HepG2 (cell line): ENCODE measurements around the gene SREK1. TPM values are rescaled to one million over a fixed set of nuclear protein-coding genes. Genes with fewer than 3 reads are reported as not detected.

Experiments used
- CC2D1A ChIP-seq: sonication (generic); formaldehyde crosslinking; IDR thresholded peaks from 2 replicates; pipeline ENCODE4 v1.8.1; 2023; ENCODE audit warnings: mild to moderate bottlenecking, missing genetic modification reagents
- HDAC6 ChIP-seq: fragments of 200-600 bp; sonication (generic); IDR thresholded peaks from 2 replicates; pipeline ENCODE4 v1.7.0; 2017; ENCODE audit warnings: mild to moderate bottlenecking, antibody characterized with exemption, low read length, low read depth
- PITX1 ChIP-seq: sonication (generic); formaldehyde crosslinking; IDR thresholded peaks from 2 replicates; pipeline ENCODE4 v1.5.1; 2020; ENCODE audit warnings: mild to moderate bottlenecking, missing genetic modification reagents
- TARDBP ChIP-seq: sonication (generic); formaldehyde crosslinking; IDR thresholded peaks from 2 replicates; pipeline ENCODE4 v1.8.0; 2022; ENCODE audit warnings: mild to moderate bottlenecking, missing genetic modification reagents
- THYN1 ChIP-seq: sonication (generic); formaldehyde crosslinking; IDR thresholded peaks from 2 replicates; pipeline ENCODE4 v1.8.1; 2023; ENCODE audit warnings: low read depth, mild to moderate bottlenecking, moderate library complexity, missing genetic modification reagents, borderline replicate concordance
- ZNF264 ChIP-seq: sonication (generic); formaldehyde crosslinking; IDR thresholded peaks from 2 replicates; pipeline ENCODE4 v1.4.0; 2020; ENCODE audit warnings: missing genetic modification reagents
- ZNF383 ChIP-seq: sonication (generic); formaldehyde crosslinking; IDR thresholded peaks from 2 replicates; pipeline ENCODE4 v1.4.0; 2020; ENCODE audit warnings: missing genetic modification reagents, mild to moderate bottlenecking, borderline replicate concordance
- ZNF652 ChIP-seq: IDR thresholded peaks from 2 replicates; pipeline ENCODE4 v1.6.1; 2016; ENCODE audit warnings: low read depth, borderline replicate concordance
- ZNF816 ChIP-seq: sonication (generic); formaldehyde crosslinking; IDR thresholded peaks from 2 replicates; pipeline ENCODE4 v1.8.0; 2022; ENCODE audit warnings: missing genetic modification reagents, mild to moderate bottlenecking, borderline replicate concordance
- polyA plus RNA-seq, 8 experiments: library from polyadenylated mRNA; depleted of rRNA in 3 of 8; stranded (reverse) in 7 of 8; unstranded in 1 of 8; fragments of >200 nt; fragmentation: Illumina TruSeq in 4 of 8; extraction: Trizol in 4 of 8; gene quantifications; 2 replicates each; pipeline versions ENCODE4 v1.2.1 to v1.2.3, GENCODE V29; 2011 to 2016; ENCODE audit warnings: low read depth in 4 of 8, missing spikeins in 1 of 8, mixed read lengths in 1 of 8; ENCODE audit not compliant: insufficient read depth in 1 of 8
- total RNA-seq, 5 experiments: library from RNA; depleted of rRNA; stranded (reverse); fragments of >200 nt; fragmentation: Illumina TruSeq; extraction: Trizol; gene quantifications; 2 replicates each; pipeline ENCODE4 v1.2.3, GENCODE V29; 2016; ENCODE audit warnings: low read depth in 1 of 5
- TF ChIP-seq, protein P1 (sequence below): IDR thresholded peaks from 2 replicates; pipeline ENCODE4 v1.6.1; 2018; ENCODE audit warnings: missing genetic modification reagents
- TF ChIP-seq, protein P2 (sequence below): sonication (generic); formaldehyde crosslinking; IDR thresholded peaks from 2 replicates; pipeline ENCODE4 v1.4.0; 2020; ENCODE audit warnings: missing genetic modification reagents, borderline replicate concordance
- TF ChIP-seq, protein P3 (sequence below), 2 experiments: sonication (generic) in 1 of 2; formaldehyde crosslinking in 1 of 2; IDR thresholded peaks; 2 replicates each; pipeline versions ENCODE4 v1.5.1 to v1.6.1; 2011 to 2020; ENCODE audit warnings: borderline replicate concordance in 1 of 2, low read depth in 1 of 2, low read length in 1 of 2, mild to moderate bottlenecking in 1 of 2, missing genetic modification reagents in 1 of 2, moderate library complexity in 1 of 2
- TF ChIP-seq, protein P4 (sequence below): sonication (generic); formaldehyde crosslinking; conservative IDR thresholded peaks from 2 replicates; pipeline ENCODE4 v1.4.0; 2020; ENCODE audit warnings: missing genetic modification reagents
- TF ChIP-seq, protein P5 (sequence below): sonication (generic); formaldehyde crosslinking; IDR thresholded peaks from 2 replicates; pipeline ENCODE4 v1.4.0; 2020; ENCODE audit warnings: mild to moderate bottlenecking, missing genetic modification reagents
- TF ChIP-seq, protein P6 (sequence below): IDR thresholded peaks from 2 replicates; pipeline ENCODE4 v1.6.1; 2018; ENCODE audit warnings: missing genetic modification reagents, mild to moderate bottlenecking, missing compliant biosample characterization
- TF ChIP-seq, protein P7 (sequence below): sonication (generic); formaldehyde crosslinking; IDR thresholded peaks from 2 replicates; pipeline ENCODE4 v1.5.0; 2020; ENCODE audit warnings: missing genetic modification reagents

SREK1 gene
- total and polyA plus RNA-seq, 2 of the 13 experiments (the other 11 are each of a cell fraction or from before 2014, with no cell fraction given) = 60.6 to 90.9 TPM

DNA sequence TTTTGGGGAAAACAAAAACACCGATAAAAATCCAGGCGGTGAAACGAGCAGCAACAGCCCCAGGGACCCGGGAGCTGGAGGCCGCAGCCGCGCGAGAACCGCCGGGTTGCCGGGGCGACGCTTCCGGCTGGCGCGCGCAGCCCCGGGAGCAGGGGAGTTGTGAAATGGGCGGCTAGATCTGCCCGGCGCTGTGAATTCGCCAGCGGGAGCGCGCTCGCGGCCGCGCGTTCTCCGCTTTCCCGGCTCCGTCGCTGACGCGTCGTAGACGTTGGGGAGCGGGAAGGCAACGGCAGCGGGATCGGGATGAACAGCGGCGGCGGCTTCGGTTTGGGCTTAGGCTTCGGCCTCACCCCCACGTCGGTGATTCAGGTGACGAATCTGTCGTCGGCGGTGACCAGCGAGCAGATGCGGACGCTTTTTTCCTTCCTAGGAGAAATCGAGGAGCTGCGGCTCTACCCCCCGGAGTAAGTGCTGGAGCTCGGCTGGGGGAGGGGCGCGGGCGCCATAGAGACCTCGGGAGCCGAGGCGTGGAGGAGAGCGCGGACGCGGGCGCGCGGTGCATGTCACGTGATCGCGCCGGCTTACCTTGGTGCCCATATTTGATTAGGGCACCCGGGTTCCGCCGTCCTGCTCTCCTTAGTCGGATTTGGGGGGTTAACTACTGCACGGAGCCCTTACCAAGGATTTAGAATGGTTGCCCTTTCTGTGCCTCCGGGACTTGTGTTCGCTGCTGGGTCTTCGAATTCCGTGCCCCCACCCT lies at the start of gene SREK1 (continued):
- TF ChIP-seq, protein P1, sequence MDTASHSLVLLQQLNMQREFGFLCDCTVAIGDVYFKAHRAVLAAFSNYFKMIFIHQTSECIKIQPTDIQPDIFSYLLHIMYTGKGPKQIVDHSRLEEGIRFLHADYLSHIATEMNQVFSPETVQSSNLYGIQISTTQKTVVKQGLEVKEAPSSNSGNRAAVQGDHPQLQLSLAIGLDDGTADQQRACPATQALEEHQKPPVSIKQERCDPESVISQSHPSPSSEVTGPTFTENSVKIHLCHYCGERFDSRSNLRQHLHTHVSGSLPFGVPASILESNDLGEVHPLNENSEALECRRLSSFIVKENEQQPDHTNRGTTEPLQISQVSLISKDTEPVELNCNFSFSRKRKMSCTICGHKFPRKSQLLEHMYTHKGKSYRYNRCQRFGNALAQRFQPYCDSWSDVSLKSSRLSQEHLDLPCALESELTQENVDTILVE (CRISPR knock-in tag) = peak; percentile 56
- TF ChIP-seq ZNF816 (CRISPR knock-in tag) (peak; percentile 98), TARDBP (CRISPR knock-in tag) (0 out of 2 replicates have a peak, but pooled peaks have one; percentile 17), THYN1 (CRISPR knock-in tag) (peak; percentile 76; the same call in 1 of the 2 replicates), CC2D1A (CRISPR knock-in tag) (no peak), ZNF264 (peak; percentile 75), ZNF383 (CRISPR knock-in tag) (no peak), HDAC6 (no peak), PITX1 (CRISPR knock-in tag) (no peak), ZNF652 (CRISPR knock-in tag) (0 out of 2 replicates have a peak, but pooled peaks have one; percentile 1)
- TF ChIP-seq, protein P2, sequence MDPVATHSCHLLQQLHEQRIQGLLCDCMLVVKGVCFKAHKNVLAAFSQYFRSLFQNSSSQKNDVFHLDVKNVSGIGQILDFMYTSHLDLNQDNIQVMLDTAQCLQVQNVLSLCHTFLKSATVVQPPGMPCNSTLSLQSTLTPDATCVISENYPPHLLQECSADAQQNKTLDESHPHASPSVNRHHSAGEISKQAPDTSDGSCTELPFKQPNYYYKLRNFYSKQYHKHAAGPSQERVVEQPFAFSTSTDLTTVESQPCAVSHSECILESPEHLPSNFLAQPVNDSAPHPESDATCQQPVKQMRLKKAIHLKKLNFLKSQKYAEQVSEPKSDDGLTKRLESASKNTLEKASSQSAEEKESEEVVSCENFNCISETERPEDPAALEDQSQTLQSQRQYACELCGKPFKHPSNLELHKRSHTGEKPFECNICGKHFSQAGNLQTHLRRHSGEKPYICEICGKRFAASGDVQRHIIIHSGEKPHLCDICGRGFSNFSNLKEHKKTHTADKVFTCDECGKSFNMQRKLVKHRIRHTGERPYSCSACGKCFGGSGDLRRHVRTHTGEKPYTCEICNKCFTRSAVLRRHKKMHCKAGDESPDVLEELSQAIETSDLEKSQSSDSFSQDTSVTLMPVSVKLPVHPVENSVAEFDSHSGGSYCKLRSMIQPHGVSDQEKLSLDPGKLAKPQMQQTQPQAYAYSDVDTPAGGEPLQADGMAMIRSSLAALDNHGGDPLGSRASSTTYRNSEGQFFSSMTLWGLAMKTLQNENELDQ (CRISPR knock-in tag) = no peak
- TF ChIP-seq, protein P3, sequence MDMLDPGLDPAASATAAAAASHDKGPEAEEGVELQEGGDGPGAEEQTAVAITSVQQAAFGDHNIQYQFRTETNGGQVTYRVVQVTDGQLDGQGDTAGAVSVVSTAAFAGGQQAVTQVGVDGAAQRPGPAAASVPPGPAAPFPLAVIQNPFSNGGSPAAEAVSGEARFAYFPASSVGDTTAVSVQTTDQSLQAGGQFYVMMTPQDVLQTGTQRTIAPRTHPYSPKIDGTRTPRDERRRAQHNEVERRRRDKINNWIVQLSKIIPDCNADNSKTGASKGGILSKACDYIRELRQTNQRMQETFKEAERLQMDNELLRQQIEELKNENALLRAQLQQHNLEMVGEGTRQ (IDR thresholded peaks at IDR 0.05; ENCODE audit: low read depth, low read length) = peak; percentile 93
- TF ChIP-seq, protein P3 (CRISPR knock-in tag; IDR thresholded peaks at IDR 0.05; ENCODE audit: borderline replicate concordance) = peak; percentile 95; the same call in 1 of the 2 replicates
- TF ChIP-seq, protein P4, sequence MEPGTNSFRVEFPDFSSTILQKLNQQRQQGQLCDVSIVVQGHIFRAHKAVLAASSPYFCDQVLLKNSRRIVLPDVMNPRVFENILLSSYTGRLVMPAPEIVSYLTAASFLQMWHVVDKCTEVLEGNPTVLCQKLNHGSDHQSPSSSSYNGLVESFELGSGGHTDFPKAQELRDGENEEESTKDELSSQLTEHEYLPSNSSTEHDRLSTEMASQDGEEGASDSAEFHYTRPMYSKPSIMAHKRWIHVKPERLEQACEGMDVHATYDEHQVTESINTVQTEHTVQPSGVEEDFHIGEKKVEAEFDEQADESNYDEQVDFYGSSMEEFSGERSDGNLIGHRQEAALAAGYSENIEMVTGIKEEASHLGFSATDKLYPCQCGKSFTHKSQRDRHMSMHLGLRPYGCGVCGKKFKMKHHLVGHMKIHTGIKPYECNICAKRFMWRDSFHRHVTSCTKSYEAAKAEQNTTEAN = 0 out of 2 replicates have a peak, but pooled peaks have one; percentile 40
- TF ChIP-seq, protein P5, sequence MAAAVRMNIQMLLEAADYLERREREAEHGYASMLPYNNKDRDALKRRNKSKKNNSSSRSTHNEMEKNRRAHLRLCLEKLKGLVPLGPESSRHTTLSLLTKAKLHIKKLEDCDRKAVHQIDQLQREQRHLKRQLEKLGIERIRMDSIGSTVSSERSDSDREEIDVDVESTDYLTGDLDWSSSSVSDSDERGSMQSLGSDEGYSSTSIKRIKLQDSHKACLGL (CRISPR knock-in tag) = no peak
- TF ChIP-seq, protein P6, sequence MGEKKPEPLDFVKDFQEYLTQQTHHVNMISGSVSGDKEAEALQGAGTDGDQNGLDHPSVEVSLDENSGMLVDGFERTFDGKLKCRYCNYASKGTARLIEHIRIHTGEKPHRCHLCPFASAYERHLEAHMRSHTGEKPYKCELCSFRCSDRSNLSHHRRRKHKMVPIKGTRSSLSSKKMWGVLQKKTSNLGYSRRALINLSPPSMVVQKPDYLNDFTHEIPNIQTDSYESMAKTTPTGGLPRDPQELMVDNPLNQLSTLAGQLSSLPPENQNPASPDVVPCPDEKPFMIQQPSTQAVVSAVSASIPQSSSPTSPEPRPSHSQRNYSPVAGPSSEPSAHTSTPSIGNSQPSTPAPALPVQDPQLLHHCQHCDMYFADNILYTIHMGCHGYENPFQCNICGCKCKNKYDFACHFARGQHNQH (CRISPR knock-in tag) = peak; percentile 84
- TF ChIP-seq, protein P7, sequence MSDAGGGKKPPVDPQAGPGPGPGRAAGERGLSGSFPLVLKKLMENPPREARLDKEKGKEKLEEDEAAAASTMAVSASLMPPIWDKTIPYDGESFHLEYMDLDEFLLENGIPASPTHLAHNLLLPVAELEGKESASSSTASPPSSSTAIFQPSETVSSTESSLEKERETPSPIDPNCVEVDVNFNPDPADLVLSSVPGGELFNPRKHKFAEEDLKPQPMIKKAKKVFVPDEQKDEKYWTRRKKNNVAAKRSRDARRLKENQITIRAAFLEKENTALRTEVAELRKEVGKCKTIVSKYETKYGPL (CRISPR knock-in tag) = no peak
